ENCODE data around the gene ZBTB18. TPM values are rescaled to one million over a fixed set of nuclear protein-coding genes. Genes with fewer than 3 reads are reported as not detected.

ZBTB18 gene
- total RNA-seq, 1 donor from 2014 or later = 21.3 TPM

DNA sequence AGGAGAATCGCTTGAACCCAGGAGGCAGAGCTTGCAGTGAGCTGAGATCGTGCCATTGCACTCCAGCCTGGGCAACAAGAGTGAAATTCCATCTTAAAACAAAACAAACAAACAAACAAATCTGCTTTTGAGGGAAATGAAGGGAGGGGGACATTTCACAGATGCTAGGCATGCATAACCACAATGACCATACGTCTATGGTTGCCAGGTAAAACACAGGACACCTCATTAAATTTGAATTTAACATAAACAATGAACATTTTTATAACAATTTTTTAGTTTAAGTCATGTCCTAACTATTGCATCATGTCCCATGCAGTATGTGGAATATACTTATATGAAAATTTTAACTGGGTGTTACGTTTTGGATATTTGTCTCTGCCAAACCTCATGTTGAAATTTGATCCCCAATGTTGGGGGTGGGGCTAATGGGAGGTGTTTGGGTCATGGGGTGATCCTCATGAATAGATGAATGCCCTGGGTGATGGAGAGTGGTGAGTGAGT lies 31.0 kb upstream of the ZBTB18 start:
- Histone ChIP-seq H3K4me3 (no peak overlapping the region), H3K27me3 (ENCODE audit: low read depth) (no peaks in the 10 kb centered on the region), H3K9me3 (no peaks in the 10 kb centered on the region), H3K27ac (no peak overlapping the region), H3K36me3 (no peaks in the 10 kb centered on the region), H3K4me1 (no peaks in the 10 kb centered on the region)
- TF ChIP-seq, protein P1, sequence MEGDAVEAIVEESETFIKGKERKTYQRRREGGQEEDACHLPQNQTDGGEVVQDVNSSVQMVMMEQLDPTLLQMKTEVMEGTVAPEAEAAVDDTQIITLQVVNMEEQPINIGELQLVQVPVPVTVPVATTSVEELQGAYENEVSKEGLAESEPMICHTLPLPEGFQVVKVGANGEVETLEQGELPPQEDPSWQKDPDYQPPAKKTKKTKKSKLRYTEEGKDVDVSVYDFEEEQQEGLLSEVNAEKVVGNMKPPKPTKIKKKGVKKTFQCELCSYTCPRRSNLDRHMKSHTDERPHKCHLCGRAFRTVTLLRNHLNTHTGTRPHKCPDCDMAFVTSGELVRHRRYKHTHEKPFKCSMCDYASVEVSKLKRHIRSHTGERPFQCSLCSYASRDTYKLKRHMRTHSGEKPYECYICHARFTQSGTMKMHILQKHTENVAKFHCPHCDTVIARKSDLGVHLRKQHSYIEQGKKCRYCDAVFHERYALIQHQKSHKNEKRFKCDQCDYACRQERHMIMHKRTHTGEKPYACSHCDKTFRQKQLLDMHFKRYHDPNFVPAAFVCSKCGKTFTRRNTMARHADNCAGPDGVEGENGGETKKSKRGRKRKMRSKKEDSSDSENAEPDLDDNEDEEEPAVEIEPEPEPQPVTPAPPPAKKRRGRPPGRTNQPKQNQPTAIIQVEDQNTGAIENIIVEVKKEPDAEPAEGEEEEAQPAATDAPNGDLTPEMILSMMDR (IDR thresholded peaks at IDR 0.05) = no peak
- ATAC-seq (no peak), DNase-seq (no peak)
- intact Hi-C loops (cut with DNase I) = no loop called here

DNA sequence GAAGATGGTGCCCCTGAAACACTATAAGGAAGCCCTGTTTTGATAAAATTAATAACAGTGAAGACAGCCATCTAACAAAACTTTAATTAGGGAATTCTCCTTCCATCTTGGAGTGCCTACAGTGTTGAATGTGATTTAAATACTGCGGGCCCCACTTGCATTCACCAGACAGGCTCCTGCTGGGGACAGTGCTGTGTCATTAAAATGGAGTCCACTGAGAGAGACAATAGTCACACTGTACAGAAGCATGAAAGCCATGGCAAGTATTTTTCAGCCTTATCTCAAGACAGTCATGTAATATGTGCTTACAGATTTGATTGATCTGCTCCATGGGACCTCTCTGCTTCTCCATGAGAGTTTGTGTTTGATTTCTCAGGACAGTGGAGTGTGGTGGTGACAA lies 29.7 kb upstream of the ZBTB18 start:
- Histone ChIP-seq H3K36me3 (no peaks in the 10 kb centered on the region), H3K9me3 (no peaks in the 10 kb centered on the region), H3K4me3 (no peak overlapping the region), H3K27me3 (ENCODE audit: low read depth) (no peaks in the 10 kb centered on the region), H3K27ac (no peak overlapping the region), H3K4me1 (no peaks in the 10 kb centered on the region)
- no peak for DNase-seq
- intact Hi-C loops (cut with DNase I) = no loop called here
- TF ChIP-seq, protein P1 (IDR thresholded peaks at IDR 0.05) = no peak
- ATAC-seq = no peak

DNA sequence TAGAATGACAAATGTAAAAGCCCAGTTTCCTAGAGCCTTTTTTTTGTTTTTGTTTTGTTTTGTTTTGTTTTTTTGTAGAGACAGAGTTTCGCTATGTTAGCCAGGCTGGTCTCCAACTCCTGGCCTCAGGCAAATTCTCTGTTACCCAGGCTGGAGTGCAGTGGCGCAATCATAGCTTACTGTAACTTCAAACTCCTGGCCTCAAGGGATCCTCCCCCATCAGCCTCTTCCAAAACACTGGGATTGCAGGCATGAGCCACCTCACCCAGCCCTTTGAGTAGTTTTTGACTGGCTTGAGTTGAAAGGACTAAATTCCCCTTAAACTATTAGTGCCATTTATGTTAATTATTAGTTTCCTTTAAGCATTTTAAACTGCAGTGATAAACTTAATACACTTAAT lies 28.8 kb upstream of the ZBTB18 start:
- Histone ChIP-seq H3K4me1 (no peaks in the 10 kb centered on the region), H3K27me3 (ENCODE audit: low read depth) (no peaks in the 10 kb centered on the region), H3K4me3 (no peak overlapping the region), H3K9me3 (no peaks in the 10 kb centered on the region), H3K27ac (no peak overlapping the region), H3K36me3 (no peaks in the 10 kb centered on the region)
- ATAC-seq = no peak
- intact Hi-C loops (cut with DNase I) = no loop called here
- TF ChIP-seq, protein P1 (IDR thresholded peaks at IDR 0.05) = no peak
- DNase-seq = no peak

DNA sequence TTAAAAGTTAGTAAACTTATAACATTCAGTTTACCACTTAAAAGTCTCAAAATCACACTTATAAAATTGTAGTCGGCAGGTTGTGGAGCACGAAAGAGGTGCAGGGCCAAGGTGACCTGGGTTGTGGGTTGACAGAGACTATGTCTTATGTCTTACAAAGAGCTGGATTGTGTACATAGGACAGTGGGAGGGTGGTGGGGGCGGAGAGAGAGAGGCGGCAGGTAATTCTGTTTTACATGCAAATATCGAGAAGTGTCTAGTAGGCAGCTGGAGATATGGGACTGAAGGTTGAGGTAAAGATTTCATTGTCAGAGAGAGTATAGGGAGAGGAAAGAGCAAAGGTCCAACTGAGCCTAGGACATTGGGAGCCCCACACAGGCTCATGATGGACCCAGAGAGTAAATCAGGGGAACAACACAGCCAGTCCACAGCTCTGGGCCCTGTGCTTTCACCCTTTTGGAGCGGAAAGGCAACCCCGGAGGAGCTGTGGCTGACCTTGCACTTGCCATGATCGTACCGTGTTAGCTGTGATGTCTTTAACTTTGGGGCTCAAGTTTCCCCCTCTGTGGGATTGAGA lies 28.1 kb upstream of the ZBTB18 start:
- no peak for ATAC-seq
- TF ChIP-seq, protein P1 (IDR thresholded peaks at IDR 0.05) = no peak
- intact Hi-C loops (cut with DNase I) = no loop called here
- Histone ChIP-seq H3K27ac (no peak overlapping the region), H3K27me3 (ENCODE audit: low read depth) (no peaks in the 10 kb centered on the region), H3K4me3 (no peak overlapping the region), H3K4me1 (no peaks in the 10 kb centered on the region), H3K36me3 (no peaks in the 10 kb centered on the region), H3K9me3 (no peaks in the 10 kb centered on the region)
- no peak for DNase-seq

DNA sequence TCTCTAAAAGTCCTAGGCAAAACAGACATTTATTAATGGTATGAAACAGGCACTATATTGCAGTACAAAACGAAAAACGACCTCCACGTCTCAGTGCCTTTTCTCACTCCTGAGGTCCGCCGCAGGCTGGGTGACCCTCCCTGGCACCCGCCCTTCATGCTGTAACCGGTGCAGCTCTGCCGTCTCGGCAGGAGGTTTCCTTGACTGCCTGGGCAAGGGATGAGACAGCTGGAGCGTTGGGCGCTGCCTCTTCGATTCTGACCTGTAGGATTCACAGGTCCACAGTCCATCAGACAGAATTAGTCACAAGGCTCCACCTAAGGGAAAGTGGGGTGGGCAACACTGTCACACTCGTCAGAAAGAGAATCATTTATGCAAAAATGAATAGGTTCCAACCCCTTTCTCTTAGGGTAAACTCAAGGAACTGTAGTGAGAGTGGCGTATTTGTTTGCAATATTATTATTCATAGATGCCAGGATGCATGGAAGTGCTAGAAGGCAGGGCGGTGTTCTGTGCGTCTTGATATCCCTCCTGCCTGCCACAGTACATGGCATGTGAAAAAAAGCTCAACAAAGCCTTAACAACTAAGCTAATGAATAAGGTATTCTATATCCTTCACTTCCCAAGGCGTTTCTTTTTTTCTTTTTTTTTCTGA lies 23.5 kb upstream of the ZBTB18 start:
- Histone ChIP-seq H3K4me3 (no peak overlapping the region), H3K4me1 (no peaks in the 10 kb centered on the region), H3K36me3 (no peaks in the 10 kb centered on the region), H3K9me3 (no peaks in the 10 kb centered on the region), H3K27me3 (ENCODE audit: low read depth) (no peaks in the 10 kb centered on the region), H3K27ac (no peak overlapping the region)
- ATAC-seq = no peak
- DNase-seq = no peak
- intact Hi-C loops (cut with DNase I) = no loop called here
- TF ChIP-seq, protein P1 (IDR thresholded peaks at IDR 0.05) = no peak
